H1 (cell line): Measurements from ENCODE around the gene STARD9. TPM values are rescaled to one million over a fixed set of nuclear protein-coding genes. Genes with fewer than 3 reads are reported as not detected.

Experiments used
- CTCF ChIA-PET: fragments of 300-600 bp; sonication (Branson Sonifier 250); formaldehyde crosslinking; loops from one replicate; lab custom pipeline; 2021; ENCODE audit not compliant: partially characterized antibody; lab: Charles Lee
- POLR2A ChIA-PET: fragments of 300-600 bp; sonication (Branson Sonifier 250); formaldehyde crosslinking; loops from one replicate; lab custom pipeline; 2021; ENCODE audit warnings: inconsistent platforms; ENCODE audit not compliant: partially characterized antibody; lab: Charles Lee
- DNase-seq, 2 experiments: peaks; one replicate each; pipeline versions ENCODE4 v3.0.0 to v3.0.0-alpha.2; 2010 to 2022; ENCODE audit warnings: low spot score in 2 of 2, low read depth in 1 of 2, mixed read lengths in 1 of 2
- FAIRE-seq: peaks from 2 replicates; lab custom pipeline; 2011; peaks lifted over from hg19 to GRCh38; lab: Jason Lieb, UNC
- H2AFZ ChIP-seq: 2 replicates; pipeline ENCODE4 v1.8.1; 2012; ENCODE audit warnings: low read length, inconsistent platforms
- H2AK5ac ChIP-seq: 2 replicates; pipeline ENCODE4 v1.6.1; 2013; ENCODE audit warnings: low read depth, low read length
- H2BK120ac ChIP-seq: replicated peaks from 2 replicates; pipeline ENCODE3; 2013; ENCODE audit warnings: low read depth, low read length, inconsistent platforms
- H2BK12ac ChIP-seq: 2 replicates; pipeline ENCODE4 v1.6.1; 2013; ENCODE audit warnings: low read depth, low read length
- H2BK15ac ChIP-seq: 2 replicates; pipeline ENCODE4 v1.6.1; 2013; ENCODE audit warnings: low read length
- H2BK20ac ChIP-seq: 2 replicates; pipeline ENCODE4 v1.6.1; 2013; ENCODE audit warnings: low read length
- H2BK5ac ChIP-seq: 2 replicates; pipeline ENCODE4 v1.6.1; 2013; ENCODE audit warnings: low read depth, low read length
- H3K14ac ChIP-seq: 2 replicates; pipeline ENCODE4 v1.6.1; 2013; ENCODE audit warnings: inconsistent platforms; ENCODE audit not compliant: insufficient read length
- H3K18ac ChIP-seq: 2 replicates; pipeline ENCODE4 v1.6.1; 2013; ENCODE audit warnings: low read length; ENCODE audit errors: extremely low read depth
- H3K23ac ChIP-seq: 2 replicates; pipeline ENCODE4 v1.6.1; 2013; ENCODE audit warnings: inconsistent platforms; ENCODE audit not compliant: insufficient read length
- H3K23me2 ChIP-seq: 2 replicates; pipeline ENCODE4 v1.6.1; 2013; ENCODE audit warnings: low read depth, low read length
- H3K27ac ChIP-seq: 2 replicates; pipeline ENCODE4 v1.6.1; 2011; ENCODE audit warnings: low read depth, low read length, inconsistent platforms
- H3K27me3 ChIP-seq, 4 experiments: replicated peaks in 1 of 4; 1 replicate in 1 of 4; 2 replicates in 3 of 4; pipeline versions ENCODE4 v1.6.1 to v1.8.1; 2011 to 2013; ENCODE audit warnings: low read length in 3 of 4, mild to moderate bottlenecking in 3 of 4, inconsistent platforms in 2 of 4, mixed read lengths in 2 of 4, moderate library complexity in 1 of 4; ENCODE audit not compliant: control insufficient read depth in 3 of 4, insufficient read depth in 3 of 4; ENCODE audit errors: extremely low read depth in 1 of 4
- H3K36me3 ChIP-seq, 4 experiments: 2 replicates each; pipeline versions ENCODE4 v1.6.1 to v1.8.1; 2011 to 2013; ENCODE audit warnings: mild to moderate bottlenecking in 4 of 4, low read length in 3 of 4, moderate library complexity in 2 of 4, control low read depth in 1 of 4, inconsistent platforms in 1 of 4; ENCODE audit not compliant: insufficient read depth in 4 of 4, control insufficient read depth in 2 of 4
- H3K4ac ChIP-seq: replicated peaks from 2 replicates; pipeline ENCODE3; 2013; ENCODE audit warnings: low read length, low read depth, mixed read lengths, inconsistent platforms; ENCODE audit not compliant: insufficient read length
- H3K4me1 ChIP-seq, 4 experiments: replicated peaks in 1 of 4; 1 replicate in 1 of 4; 2 replicates in 3 of 4; pipeline versions ENCODE4 v1.6.1 to v1.8.1; 2011 to 2013; ENCODE audit warnings: low read length in 3 of 4, inconsistent platforms in 2 of 4, mixed read lengths in 1 of 4; ENCODE audit not compliant: insufficient read depth in 4 of 4, control insufficient read depth in 3 of 4
- H3K4me2 ChIP-seq, 2 experiments: 2 replicates each; pipeline versions ENCODE4 v1.6.1 to v1.8.1; 2011 to 2013; ENCODE audit warnings: low read depth in 2 of 2, low read length in 2 of 2, control low read depth in 1 of 2, inconsistent platforms in 1 of 2, mild to moderate bottlenecking in 1 of 2; ENCODE audit not compliant: insufficient read depth in 1 of 2
- H3K4me3 ChIP-seq, 4 experiments: fragments of 200-600, 300-600 bp in 1 of 4; sonication (generic), shearing (Covaris generic), sonication (Bioruptor Twin) in 1 of 4; 2 replicates each; pipeline versions ENCODE4 v1.5.1 to v1.8.1; 2011 to 2016; ENCODE audit warnings: low read length in 4 of 4, low read depth in 3 of 4, control low read depth in 2 of 4, inconsistent platforms in 2 of 4, mild to moderate bottlenecking in 2 of 4, mixed read lengths in 1 of 4, moderate library complexity in 1 of 4; ENCODE audit not compliant: insufficient read depth in 2 of 4; ENCODE audit errors: extremely low read depth in 1 of 4
- H3K56ac ChIP-seq: replicated peaks from 2 replicates; pipeline ENCODE3; 2013; ENCODE audit warnings: low read depth, mild to moderate bottlenecking, mixed read lengths, low read length, inconsistent platforms; ENCODE audit not compliant: insufficient read length
- H3K79me1 ChIP-seq: 2 replicates; pipeline ENCODE4 v1.6.1; 2013; ENCODE audit warnings: low read depth, low read length, control low read depth
- H3K79me2 ChIP-seq, 2 experiments: 2 replicates each; pipeline versions ENCODE4 v1.6.1 to v1.8.1; 2012 to 2013; ENCODE audit warnings: low read length in 2 of 2, mild to moderate bottlenecking in 2 of 2, inconsistent platforms in 1 of 2; ENCODE audit not compliant: insufficient read depth in 2 of 2, control insufficient read depth in 1 of 2
- H3K9ac ChIP-seq, 4 experiments: replicated peaks in 1 of 4; 1 replicate in 1 of 4; 2 replicates in 3 of 4; pipeline versions ENCODE4 v1.6.1 to v1.8.1; 2011 to 2013; ENCODE audit warnings: low read depth in 3 of 4, low read length in 3 of 4, control low read depth in 2 of 4, mild to moderate bottlenecking in 2 of 4, moderate library complexity in 2 of 4, inconsistent platforms in 1 of 4; ENCODE audit errors: extremely low read depth in 1 of 4
- H3K9me3 ChIP-seq, 2 experiments: 2 replicates each; pipeline versions ENCODE4 v1.6.1 to v1.8.1; 2012 to 2013; ENCODE audit warnings: mild to moderate bottlenecking in 2 of 2, moderate library complexity in 2 of 2, control low read depth in 1 of 2, inconsistent platforms in 1 of 2, low read depth in 1 of 2, low read length in 1 of 2, mixed read lengths in 1 of 2; ENCODE audit not compliant: insufficient read depth in 2 of 2
- H4K20me1 ChIP-seq, 2 experiments: replicated peaks in 1 of 2; 2 replicates each; pipeline versions ENCODE3 to v1.8.1; 2011 to 2013; ENCODE audit warnings: inconsistent platforms in 2 of 2, low read length in 2 of 2, mild to moderate bottlenecking in 1 of 2; ENCODE audit not compliant: insufficient read depth in 2 of 2, control insufficient read depth in 1 of 2
- H4K5ac ChIP-seq: 2 replicates; pipeline ENCODE4 v1.6.1; 2013; ENCODE audit warnings: low read length, low read depth, mixed read lengths, inconsistent platforms; ENCODE audit not compliant: insufficient read length
- H4K8ac ChIP-seq: 2 replicates; pipeline ENCODE4 v1.8.0; 2013; ENCODE audit warnings: mild to moderate bottlenecking, moderate library complexity, low read length, inconsistent platforms; ENCODE audit not compliant: insufficient read depth; ENCODE audit errors: extremely low read depth
- H4K91ac ChIP-seq: replicated peaks from 2 replicates; pipeline ENCODE3; 2013; ENCODE audit warnings: low read length, mixed read lengths, inconsistent platforms; ENCODE audit not compliant: insufficient read length
- BACH1 ChIP-seq: IDR thresholded peaks from 2 replicates; pipeline ENCODE4 v1.6.1; 2012; ENCODE audit warnings: low read length, improper control_type of control experiment
- TBP ChIP-seq: IDR thresholded peaks from 2 replicates; pipeline ENCODE4 v1.6.1; 2011; ENCODE audit warnings: low read depth, low read length, improper control_type of control experiment
- WGBS, 2 experiments: shearing (Covaris generic) in 1 of 2; methylation state at CpG; one replicate each; pipeline versions ENCODE4 v1.1.6 to v1.1.7; 2013 to 2015; ENCODE audit warnings: low lambda C conversion rate in 2 of 2, mixed read lengths in 2 of 2, inconsistent platforms in 1 of 2, low coverage in 1 of 2, missing lambda C conversion rate in 1 of 2; ENCODE audit not compliant: insufficient replicate concordance in 2 of 2, insufficient coverage in 1 of 2, insufficient read length in 1 of 2; ENCODE audit errors: extremely low coverage in 1 of 2, missing lambda C conversion rate in 1 of 2; 5-methylcytosine and 5-hydroxymethylcytosine counted together
- polyA plus RNA-seq, 7 experiments: library from polyadenylated mRNA; depleted of rRNA in 3 of 7; stranded (reverse) in 5 of 7; unstranded in 2 of 7; fragments of >200 nt in 5 of 7; fragments of 200-250 nt in 2 of 7; gene quantifications; 1 replicate in 5 of 7; 2 replicates in 1 of 7; 4 replicates in 1 of 7; pipeline versions ENCODE4 v1.2.1 to v1.2.3, GENCODE V29; 2011 to 2013; ENCODE audit warnings: missing spikeins in 2 of 7, mixed read lengths in 2 of 7
- total RNA-seq: library from RNA; stranded (reverse); fragmentation: NEBNext Ultra II Directional; extraction: Animal tissue kit (Norgen Biotek cat#: 25700); gene quantifications from 2 replicates; pipeline ENCODE4 v1.2.1, GENCODE V29; 2021

The STARD9 gene
- total and polyA plus RNA-seq, 2 of the 8 experiments (the other 6 are each of a cell fraction or from before 2014, with no cell fraction given): 2.8 to 7.0 TPM

- no peak overlapping the region for H2BK12ac ChIP-seq
- peaks cover 2 to 4% of the 10 kb centered on the region in 2 experiments for H4K20me1 ChIP-seq
- CTCF ChIA-PET: interaction anchor here (1.3 to 3.4 kb wide), 8 partner anchors 8 to 79 kb away, joined by 4 to 27 read pairs (median 6); no protein-coding TSS in a partner anchor
- H2BK120ac ChIP-seq: no peak overlapping the region
- no peaks in the 10 kb centered on the region for H3K9me3 ChIP-seq
- H3K56ac ChIP-seq: no peak overlapping the region
- no peak overlapping the region for H3K4me2 ChIP-seq
- no peak overlapping the region for H4K91ac ChIP-seq
- no peaks in the 10 kb centered on the region for H3K4me1 ChIP-seq
- no peak overlapping the region for H2BK5ac ChIP-seq
- H4K5ac ChIP-seq: no peak overlapping the region
- H3K4ac ChIP-seq: no peak overlapping the region
- no peak overlapping the region for H3K27ac ChIP-seq
- no peaks in the 10 kb centered on the region for H3K27me3 ChIP-seq
- WGBS, 2 experiments: 73% methylated on average over 3 of the region's 3 CpGs; no CpG with 5 or more reads in 1 of the 2 experiments
- DNase-seq: no peak
- H2AK5ac ChIP-seq: no peak overlapping the region
- H3K4me3 ChIP-seq: no peak overlapping the region
- H2BK20ac ChIP-seq: no peak overlapping the region
- 0 out of 2 replicates have a peak, but pooled peaks cover 3% of the 10 kb centered on the region for H3K23me2 ChIP-seq
- no peak for TF ChIP-seq TBP
- TF ChIP-seq BACH1: no peak
- H3K36me3 ChIP-seq: peaks cover 6 to 41% (median 22%) of the 10 kb centered on the region in 4 experiments
- FAIRE-seq: no peak
- no peak overlapping the region for H3K18ac ChIP-seq
- H2AFZ ChIP-seq: no peak overlapping the region
- no peaks in the 10 kb centered on the region for H3K79me2 ChIP-seq
- no peaks in the 10 kb centered on the region for H3K79me1 ChIP-seq
- no peak overlapping the region for H2BK15ac ChIP-seq
- POLR2A ChIA-PET: interaction anchor here (0.9 to 5.5 kb wide), 2 partner anchors 10 to 259 kb away, joined by 3 to 27 read pairs; no protein-coding TSS in a partner anchor
- no peak overlapping the region for H4K8ac ChIP-seq
- H3K14ac ChIP-seq: no peak overlapping the region
- no peak overlapping the region for H3K23ac ChIP-seq
- no peak overlapping the region for H3K9ac ChIP-seq
Measured at GRCh38 chr15:42721916-42722315, 146.5 kb downstream of the STARD9 start.
